Dermis microvascular lymphatic vessel endothelial cell (primary cell): ENCODE results near the gene DNAAF1. TPM values are rescaled to one million over a fixed set of nuclear protein-coding genes. Genes with fewer than 3 reads are reported as not detected.
A peak's percentile ranks its signal among the peaks of the same experiment; 100 is the strongest.
"Not testable (repeated sequence)": the region's sequence is repeated elsewhere in the genome, so short reads cannot be mapped to it uniquely, and the experiment has no call there.

Experiments used
- DNase-seq, 2 donors: peaks; one replicate each; pipeline versions ENCODE4 v3.0.0 to v3.0.0-alpha.2; 2010; ENCODE audit warnings: low read depth in 2 of 2
- total RNA-seq: library from RNA; depleted of rRNA; stranded (reverse); fragments of >200 nt; gene quantifications from 2 replicates; pipeline ENCODE4 v1.2.1, GENCODE V29; 2014

DNAAF1 gene
- total RNA-seq: under 0.01 TPM in 1 of 2 replicates, not detected in the other

DNA sequence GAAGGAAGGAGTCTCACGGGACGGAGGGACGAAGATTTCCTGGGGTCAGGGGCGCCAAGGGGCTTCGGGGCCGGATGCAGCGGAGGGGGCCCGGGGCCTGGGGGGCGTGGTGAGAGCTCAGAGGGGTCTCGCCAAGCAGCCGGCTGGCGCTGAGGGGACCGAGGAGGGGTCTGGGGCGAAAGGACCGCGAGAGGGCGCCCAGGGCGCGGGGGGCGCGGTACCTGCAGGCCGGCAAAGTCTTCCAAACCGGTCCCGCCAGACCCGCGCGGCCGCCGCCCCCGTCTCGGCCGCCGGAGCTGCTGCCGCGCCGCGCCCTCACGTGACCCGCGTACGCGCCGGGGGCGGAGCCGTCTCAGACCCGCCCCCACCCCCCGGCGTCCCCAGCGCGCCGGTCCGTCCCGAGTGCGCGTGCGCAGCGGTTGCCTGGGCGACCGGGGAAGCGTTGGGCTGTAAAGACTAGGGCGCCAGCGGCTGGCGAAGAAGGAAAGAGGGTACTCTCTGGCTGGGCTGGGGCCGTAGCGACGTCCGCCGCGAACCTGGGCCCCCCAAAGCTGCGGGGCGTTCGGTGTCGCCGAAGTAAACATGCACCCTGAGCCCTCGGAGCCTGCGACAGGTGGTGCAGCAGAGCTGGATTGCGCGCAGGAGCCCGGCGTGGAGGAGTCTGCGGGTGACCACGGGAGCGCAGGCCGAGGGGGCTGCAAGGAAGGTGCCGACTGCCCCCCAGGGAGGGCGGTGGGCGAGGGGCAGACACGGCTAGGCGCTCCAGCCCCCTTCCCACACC lies at the start of gene DNAAF1, which contains the start of gene HSDL1:
Gene DNAAF1 (plus strand): TSS at position 450 of the 781 bp plus-strand sequence. CDS start 133 bp downstream, at position 583.
Gene HSDL1 (minus strand): TSS at position 319 of the 781 bp plus-strand sequence. CDS start 13,856 bp downstream, outside the sequence.
- peak; percentile 69 to 86 for DNase-seq

DNA sequence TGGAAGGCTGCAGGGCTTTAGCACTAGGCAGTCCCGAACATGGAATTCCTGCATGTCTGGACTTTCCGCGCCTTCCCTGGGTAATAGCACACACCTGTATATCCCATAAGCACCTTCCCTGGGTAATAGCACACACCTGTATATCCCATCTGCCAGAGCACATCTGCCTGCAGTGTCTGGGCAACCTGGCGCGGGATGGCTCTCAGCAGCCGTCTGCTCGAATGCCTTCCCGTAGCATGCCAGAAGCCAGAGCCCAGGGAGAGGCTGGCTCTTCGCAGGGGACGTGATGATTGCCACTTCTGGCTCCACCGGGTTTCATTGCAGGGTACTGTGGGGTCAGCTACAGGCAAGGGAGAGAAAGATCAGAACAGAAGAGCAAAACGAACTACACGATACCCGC lies 49.6 kb upstream of the DNAAF1 start:
- no peak for DNase-seq

DNA sequence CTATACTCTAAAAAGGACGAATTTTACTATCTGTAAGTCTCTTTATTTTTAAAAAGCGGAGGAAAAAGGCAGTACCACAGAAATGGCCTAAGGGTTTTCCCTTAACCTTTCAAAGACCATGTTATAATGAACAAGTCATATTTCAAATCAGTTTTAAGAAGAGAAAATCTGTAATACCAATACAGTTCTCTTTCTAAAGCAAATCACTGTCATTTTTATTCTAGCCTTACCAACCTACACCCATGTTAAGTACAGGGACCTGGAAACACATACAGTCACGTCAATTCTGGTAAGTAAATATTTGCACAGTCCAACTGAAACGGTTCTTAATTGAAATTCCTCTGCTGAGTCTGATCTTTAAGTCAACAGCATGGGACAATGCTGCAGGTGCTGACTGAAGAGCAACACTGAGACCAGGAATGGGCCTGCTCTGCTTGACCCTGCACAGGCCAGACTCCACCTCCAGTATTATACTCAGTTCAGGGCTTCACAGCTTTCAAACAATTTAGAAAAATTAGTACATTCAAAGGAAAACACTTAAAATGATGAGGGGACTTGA lies 48.6 kb upstream of the DNAAF1 start:
- no peak for DNase-seq

DNA sequence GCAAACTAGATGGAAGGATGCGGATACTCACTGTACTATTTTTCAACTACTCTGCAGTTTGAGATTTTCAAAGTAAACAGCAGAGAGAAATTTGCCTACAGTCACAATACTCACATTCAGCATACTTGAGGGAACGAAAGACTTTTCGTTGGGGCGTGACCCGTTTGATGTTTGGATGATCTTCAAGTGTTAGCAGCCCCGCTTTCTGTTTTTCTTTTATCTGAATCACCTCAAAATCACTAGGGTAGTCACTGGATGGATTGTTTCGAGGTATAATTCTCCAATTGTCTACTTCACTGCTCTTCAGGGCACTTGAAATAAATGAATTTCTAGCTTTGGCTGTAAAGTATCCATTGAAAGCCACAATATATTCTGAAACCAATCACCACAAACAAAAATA lies 46.2 kb upstream of the DNAAF1 start:
- DNase-seq: no peak

DNA sequence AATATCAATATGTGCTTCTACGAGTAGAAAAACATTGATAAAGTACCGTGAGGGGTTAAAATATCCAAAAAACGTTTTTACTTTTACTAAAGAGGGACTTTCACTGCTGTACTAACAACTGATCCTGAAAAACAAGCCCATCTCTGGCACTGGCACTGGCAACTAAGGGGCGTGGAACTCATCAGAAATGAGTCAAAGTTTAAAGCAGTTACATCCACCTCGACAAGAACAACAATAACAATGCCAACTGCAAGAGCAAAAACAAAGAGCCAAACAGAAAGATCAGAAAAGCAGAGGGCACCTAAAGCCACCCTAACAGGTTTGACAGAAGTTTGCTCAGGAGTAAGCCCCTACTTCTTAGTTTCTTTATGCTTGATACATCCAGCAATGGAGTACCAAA lies 41.4 kb upstream of the DNAAF1 start:
- peak; percentile 34 to 61 for DNase-seq

DNA sequence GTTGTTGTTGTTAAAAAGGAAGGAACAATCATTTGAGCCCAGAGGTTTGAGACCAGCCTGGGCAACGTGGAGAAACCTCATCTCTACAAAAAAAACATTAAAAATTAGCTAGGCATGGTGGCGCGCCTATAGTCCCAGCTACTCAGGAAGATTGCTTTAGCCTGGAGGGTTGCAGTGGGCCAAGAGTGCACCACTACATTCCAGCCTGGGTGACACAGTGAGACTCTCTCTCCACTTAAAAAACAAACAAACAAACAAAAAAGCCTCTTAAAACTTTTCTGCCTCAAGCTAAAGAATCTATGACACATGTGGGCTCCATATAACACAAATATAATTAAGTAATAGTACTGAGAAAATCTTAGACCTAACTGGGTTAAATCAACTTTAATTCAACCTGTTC lies 40.9 kb upstream of the DNAAF1 start:
- no peak for DNase-seq

DNA sequence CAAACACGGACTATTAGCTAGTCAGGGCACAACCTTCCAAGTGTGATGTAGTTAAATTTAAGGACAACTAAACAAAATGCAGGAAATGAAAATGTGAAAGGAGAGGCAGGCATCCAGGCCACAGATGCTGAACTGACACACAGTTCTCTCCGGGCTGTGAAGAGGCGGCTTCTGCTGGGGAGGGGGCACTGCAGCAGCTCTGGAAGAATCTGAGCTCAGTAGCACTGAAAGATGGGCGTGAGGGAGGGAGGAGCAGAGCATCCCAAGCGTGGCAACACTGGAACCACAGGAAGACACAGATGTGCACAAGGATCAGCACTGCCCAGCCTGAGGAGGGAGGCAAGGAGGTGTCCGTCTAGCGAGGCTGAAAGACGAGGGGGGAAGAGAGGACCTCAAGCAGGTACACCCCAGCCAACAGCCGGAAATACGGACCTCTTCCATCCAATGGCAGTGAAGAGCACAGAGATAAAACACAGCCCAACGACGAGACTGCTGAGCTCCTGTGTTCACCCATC lies 39.8 kb upstream of the DNAAF1 start:
- DNase-seq: no peak

DNA sequence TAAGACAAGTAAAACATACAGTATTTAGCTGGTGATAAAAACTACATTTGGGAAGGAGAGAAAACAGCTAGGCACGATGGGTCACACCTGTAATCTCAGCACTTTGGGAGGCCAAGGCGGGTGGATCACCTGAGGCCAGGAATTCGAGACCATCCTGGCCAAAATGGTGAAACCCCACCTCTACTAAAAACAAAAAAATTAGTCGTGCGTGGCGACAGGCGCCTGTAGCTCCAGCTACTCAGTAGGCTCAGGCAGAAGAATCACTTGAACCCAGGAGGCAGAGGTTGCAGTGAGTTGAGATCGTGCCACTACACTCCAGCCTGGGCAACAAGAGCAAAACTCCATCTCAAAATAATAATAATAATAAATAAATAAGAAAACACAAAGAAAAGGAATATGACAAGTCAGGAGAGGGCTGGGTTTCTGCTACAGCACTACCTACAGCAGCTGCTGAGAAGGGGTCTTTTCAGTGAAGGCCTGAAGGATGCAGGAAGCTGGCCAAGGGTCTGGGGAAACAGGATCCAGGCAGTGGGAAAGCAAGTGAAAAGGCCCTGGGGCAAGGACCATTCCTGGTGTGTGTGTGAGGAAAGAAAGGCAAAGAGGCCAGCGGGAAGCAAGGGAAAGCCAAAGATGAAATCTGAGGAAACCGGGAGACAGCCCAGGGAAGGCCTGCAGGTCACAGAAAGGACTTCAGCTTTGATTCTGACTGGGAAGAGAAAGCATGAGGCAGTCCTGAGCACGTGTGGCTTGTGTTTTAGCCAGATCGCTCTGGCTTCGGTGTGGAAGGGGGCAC lies 39.0 kb upstream of the DNAAF1 start:
- no peak for DNase-seq

DNA sequence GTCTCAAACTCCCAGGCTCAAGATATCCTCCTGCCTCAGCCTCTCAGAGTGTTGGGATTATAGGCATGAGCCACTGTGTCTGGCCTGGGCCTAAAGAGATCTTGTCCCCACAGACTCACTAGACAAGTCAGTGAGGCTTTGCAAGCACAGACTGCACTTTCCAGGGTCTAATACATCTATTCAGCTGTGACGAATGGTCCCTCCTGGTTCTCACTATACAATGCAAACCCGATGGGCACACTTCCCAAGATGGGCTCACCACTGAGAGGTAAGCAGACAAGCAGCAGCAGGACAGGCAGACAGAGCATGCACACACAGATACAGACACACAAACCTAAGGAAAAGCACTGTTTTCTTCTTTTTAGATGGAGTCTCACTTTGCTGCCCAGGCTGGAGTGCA lies 37.2 kb upstream of the DNAAF1 start:
- DNase-seq: no peak

DNA sequence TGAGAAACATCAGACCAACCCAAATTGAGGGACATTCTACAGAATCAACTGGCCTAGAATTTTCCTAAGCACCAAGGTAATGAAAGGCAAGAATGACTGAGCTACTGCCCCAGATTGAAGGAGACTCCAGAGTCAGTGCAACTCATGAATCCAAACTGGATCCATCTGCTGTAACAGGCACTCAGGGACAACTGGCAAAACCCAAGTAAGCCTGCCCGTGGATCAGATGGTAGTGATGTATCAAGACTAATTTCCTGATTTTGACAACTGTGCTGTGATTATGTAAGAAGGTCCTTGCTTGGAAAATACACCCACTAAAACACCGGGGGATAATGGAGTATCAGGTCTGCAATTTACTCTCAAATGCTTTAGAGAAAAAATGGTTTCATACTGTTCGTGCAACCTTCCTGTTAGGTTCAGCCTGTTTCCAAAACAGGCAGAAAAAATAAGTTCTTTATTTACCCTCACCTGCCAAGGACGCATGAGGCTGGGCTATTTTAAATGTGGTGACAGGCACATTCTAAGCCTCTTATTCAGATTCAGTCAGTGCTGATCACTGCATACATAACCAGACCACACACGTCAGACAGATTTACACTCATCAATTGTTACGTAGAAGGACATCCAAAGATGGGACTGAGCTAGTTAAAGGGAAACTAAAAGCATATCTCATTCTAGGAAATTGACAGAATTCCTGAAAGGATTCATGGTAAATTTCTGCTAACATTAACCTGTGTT lies 35.3 kb upstream of the DNAAF1 start:
- no peak for DNase-seq

DNA sequence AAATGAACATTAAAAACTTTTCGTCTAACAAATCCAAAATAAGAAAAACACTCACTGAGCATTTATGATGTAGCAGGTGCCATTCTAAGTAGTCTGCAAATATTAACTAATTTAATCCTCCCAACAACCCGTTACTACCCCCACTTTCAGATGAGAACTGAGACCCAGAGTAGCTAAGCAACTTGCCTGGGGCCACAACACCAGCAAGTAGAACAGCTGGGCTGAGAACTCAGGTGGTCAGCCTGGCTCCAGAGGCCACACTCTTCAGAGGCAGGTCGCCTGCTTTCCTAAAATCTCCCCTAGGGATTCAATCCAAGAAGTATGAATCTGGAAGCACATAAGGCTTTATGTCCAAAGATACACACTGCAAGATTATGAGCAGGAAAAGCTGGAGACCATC lies 34.6 kb upstream of the DNAAF1 start:
- no peak for DNase-seq

DNA sequence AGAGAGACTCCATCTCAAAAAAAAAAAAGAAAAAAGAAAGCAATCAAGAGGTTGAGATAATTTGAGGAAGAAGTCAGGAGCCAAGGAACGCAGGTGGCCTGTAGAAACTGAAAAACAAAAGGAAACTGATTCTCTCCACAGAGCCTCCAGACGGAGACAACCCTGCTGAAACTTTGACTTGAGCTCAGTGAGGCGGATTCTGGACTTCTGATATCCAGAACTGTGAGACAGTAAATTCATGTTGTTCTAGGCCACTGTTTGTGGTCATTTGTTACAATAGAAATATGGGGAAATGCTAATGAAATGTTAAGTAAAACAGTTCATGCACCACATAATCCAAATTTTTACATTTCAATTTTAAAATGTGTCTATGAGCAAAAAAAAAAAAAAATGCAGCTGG lies 33.6 kb upstream of the DNAAF1 start:
- no peak for DNase-seq

DNA sequence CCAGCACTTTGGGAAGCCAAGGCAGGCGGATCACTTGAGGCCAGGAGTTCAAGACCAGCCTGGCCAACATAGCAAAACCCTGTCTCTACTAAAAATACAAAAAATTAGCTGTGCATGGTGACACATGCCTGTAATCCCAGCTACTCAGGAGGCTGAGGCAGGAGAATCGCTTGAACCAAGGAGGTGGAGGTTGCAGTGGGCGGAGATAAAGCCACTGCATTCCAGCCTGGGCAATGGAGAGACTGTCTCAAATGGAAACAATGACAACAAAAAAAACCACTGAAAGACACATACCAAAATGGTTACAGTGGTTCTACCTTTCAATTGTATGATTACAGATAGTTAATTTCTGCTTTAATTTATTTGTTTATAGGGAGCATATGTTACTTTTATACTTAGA lies 33.2 kb upstream of the DNAAF1 start:
- not testable (repeated sequence) for DNase-seq

DNA sequence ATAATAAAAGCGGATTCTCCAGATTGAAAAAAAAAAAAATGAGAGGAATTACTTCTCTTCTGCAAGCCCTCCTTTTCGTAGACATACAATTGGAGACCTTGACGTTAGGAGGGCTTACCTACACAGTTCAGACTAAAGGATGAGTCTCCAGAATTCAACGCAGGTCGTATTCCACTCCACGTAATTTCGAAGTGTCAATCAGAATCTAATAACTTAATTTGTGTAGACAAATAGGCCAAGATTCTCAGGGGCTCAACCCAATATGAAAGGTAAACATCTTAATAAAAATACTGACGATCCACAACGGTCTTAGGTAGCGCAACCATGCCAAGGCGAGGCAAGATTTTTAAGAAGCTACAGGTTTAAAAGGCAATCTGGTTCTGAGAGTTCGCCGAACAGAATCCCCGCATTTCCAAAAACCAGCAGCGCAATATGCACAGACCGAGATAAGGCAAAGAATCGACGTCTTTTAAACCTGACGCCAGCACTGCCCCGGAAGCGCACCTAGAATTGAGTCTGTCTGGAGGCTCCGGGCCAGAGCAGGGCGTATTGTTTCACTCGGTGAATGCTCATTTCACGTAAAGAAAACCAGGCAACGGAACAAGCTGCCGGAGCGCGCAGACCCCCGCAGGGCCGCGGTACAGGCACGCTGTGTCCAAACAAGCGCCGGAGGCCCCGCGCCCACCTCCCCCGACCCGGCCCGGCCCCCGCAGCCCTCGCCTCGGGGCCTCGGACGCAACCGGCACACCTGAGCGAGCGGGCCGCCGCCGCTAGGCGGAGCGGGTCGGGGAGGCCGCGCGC lies 29.0 kb upstream of the DNAAF1 start:
- peak in 1 of 2 donors; percentile 49 for DNase-seq

DNA sequence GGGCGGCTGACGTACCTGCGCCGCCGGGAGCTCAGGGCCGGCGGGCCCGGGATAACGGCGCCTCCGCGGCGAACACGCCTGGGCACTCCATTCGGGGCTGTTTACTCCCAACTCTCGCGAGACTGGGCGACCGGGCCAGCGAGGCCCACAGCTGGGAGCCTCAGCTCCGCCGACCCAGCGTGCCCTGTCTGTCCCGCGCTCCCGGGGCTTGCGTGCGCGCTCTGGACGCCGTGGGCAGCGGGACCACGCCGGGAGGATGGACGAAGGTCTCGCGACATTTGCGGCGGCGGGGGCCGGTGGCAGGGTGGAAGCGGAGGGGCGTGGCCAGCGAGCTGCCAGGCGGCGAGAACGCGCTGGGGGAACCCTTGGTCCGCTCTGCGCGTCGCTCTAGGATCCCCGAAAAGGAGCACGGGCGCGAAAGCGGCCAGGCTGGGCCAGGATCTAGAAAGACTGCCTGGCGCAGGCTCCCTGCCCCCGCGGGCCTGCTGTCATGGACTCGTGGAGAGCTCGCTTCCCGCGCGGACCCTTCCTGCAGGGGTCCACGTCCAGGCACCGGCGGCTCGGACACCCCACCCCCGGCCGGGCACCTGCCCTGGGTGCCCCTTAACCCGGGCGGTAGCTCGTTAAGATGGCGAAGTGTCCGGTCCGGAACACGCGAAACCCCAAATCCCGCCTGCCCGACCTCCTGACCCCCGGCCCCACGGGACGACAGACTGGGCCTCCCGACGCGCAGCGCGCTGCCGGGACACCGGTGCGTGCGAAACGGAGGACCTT lies 28.2 kb upstream of the DNAAF1 start, which contains the start of gene MBTPS1:
Gene MBTPS1 (minus strand): TSS at position 223 of the 774 bp plus-strand sequence. CDS start 15,159 bp downstream, outside the sequence.
- peak; percentile 93 to 98 for DNase-seq

DNA sequence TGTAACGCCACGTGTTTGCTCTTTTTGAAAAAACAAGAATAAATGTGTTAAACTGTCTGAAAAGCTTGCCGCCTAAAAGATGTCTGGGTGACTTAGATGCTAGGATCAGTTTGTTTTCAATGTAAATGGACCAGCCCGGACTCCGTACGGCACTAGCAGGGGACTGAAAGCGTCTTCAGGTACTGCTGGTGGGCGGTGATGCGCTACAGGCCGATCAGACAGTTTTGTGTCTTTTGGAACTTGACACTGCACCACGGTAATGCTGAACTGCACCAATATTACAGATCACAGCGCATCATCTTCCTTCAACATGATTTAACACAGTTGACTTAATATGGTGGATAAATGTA lies 27.6 kb upstream of the DNAAF1 start:
- DNase-seq: no peak

DNA sequence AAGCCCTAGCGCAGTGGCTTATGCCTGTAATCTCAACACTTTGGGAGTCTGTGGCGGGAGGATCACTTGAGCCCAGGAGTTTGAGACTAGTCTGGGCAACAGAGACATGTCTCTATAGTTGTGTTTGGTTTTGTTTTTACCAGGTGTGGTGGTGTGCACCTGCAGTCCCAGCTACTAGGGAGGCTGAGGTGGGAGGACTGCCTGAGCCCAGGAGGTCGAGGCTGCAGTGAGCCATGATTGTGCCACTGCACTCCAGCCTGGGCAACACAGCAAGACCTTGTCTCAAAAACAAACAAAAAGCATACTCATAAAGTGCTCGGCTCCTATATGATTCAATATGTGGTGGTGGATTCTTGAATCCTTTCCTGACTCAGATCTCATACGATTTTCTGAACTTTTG lies 26.8 kb upstream of the DNAAF1 start:
- DNase-seq: not testable (repeated sequence)

DNA sequence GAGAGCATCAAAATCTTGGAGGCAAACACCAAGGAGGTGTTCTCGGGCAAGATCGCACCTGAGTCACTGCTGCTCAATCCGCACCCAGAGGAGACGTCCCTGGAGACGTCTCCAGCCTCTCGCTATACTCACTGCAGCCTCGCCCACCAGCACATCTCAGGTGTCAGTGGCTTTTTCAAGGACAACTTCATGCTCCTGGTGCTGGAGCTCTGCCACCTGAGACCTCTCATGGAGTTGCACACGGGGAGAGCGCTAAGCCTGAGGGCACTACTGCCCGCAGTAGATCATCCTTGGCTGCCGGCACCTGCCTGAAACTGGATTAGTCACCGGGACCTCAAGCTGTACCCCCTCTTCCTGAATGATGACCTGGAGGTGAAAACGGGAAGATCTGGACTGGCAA lies 25.7 kb upstream of the DNAAF1 start:
- no peak for DNase-seq

DNA sequence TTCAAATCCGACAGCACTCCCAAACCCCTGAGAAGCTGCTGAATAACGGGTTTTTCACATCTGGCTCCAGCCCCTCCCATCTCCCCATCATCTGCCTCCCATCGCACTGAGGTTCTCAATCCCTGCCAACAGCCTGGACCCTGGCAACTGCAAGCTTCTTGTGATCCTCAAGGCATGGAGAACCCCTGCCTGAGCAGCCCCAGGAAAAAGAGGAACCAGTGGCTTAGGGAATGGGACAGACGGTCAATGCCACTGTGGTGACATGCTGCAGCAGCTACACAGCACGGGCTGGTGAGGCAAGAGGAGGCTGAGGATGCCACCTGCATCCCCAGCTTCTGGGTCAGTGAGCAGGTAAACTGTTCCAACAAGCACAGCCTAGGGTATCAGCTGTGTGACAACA lies 25.1 kb upstream of the DNAAF1 start:
- no peak for DNase-seq

DNA sequence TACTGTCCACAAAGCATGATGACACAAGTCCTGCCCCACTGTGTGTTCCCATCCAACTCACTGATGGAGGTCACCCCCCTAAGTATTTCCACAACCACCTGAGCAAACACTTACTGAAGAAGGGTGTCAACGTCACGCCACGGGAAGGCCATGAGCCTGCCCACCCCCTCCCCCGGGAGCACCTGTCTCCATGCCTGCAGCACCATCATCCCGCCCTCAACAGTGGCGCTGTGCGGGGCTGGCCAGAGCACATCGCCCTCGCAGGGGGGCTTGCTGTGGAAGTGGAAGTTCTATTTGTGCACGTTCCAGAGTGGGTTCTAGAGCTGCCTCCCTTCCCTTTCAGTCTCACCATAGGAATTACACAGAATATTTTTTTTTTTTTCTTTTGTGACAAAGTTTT lies 24.1 kb upstream of the DNAAF1 start:
- DNase-seq: no peak
